Fibroblast of mammary gland (primary cell): ENCODE data around the gene ZNF629.

Experiments
- DNase-seq: peaks from one replicate; pipeline ENCODE4 v3.0.0-alpha.2; 2010; ENCODE audit warnings: low read depth
- H3K4me3 ChIP-seq: 2 replicates; pipeline ENCODE4 v1.5.1; 2011; ENCODE audit warnings: low read depth, mild to moderate bottlenecking, low read length, moderate library complexity; ENCODE audit not compliant: control insufficient read depth
- TF ChIP-seq, protein P1 (sequence below): conservative IDR thresholded peaks from 2 replicates; pipeline ENCODE4 v1.5.1; 2011; ENCODE audit warnings: low read depth, low read length, inconsistent platforms; ENCODE audit not compliant: control insufficient read depth, insufficient read depth

Gene ZNF629

DNA sequence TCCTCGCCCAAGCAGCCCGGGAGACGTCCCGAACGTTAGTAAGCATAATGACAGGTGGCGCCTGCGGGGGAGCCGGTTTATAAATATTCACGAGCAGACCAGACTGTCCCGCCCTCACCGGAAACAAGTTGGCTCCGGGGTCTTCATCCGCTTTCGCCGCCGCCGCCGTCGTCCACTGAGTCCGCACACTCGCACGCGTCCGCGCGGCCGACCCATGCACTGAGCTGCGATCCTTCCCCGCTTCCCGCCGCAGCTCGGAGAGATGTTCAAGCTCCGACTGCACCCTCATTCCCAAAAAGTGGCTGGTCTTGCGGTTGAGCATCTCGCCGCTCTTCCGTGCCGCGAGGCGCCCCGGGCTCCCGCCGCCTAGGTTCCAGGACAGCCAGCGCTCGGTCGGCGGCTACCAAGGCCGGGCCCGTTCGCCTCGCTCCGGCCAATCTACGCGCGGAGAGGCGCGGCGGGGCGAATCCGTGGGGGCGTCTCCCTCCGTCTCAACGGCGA, 25.5 kb downstream of the ZNF629 start:
- H3K4me3 ChIP-seq, result peak overlapping the region; percentile 92
- TF ChIP-seq, protein P1, sequence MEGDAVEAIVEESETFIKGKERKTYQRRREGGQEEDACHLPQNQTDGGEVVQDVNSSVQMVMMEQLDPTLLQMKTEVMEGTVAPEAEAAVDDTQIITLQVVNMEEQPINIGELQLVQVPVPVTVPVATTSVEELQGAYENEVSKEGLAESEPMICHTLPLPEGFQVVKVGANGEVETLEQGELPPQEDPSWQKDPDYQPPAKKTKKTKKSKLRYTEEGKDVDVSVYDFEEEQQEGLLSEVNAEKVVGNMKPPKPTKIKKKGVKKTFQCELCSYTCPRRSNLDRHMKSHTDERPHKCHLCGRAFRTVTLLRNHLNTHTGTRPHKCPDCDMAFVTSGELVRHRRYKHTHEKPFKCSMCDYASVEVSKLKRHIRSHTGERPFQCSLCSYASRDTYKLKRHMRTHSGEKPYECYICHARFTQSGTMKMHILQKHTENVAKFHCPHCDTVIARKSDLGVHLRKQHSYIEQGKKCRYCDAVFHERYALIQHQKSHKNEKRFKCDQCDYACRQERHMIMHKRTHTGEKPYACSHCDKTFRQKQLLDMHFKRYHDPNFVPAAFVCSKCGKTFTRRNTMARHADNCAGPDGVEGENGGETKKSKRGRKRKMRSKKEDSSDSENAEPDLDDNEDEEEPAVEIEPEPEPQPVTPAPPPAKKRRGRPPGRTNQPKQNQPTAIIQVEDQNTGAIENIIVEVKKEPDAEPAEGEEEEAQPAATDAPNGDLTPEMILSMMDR, result no peak
- DNase-seq, result no peak

GRCh38 chr16:30760577-30761426, 26.2 kb downstream of the ZNF629 start:
- DNase-seq, result peak; percentile 13
- peak overlapping the region; percentile 92 for H3K4me3 ChIP-seq
- TF ChIP-seq, protein P1, result no peak

- DNase-seq, result no peak
- TF ChIP-seq, protein P1, result no peak
- H3K4me3 ChIP-seq, result no peak overlapping the region
These were observed 26.9 kb downstream of the ZNF629 start for GRCh38 chr16:30760001-30760559.

DNA sequence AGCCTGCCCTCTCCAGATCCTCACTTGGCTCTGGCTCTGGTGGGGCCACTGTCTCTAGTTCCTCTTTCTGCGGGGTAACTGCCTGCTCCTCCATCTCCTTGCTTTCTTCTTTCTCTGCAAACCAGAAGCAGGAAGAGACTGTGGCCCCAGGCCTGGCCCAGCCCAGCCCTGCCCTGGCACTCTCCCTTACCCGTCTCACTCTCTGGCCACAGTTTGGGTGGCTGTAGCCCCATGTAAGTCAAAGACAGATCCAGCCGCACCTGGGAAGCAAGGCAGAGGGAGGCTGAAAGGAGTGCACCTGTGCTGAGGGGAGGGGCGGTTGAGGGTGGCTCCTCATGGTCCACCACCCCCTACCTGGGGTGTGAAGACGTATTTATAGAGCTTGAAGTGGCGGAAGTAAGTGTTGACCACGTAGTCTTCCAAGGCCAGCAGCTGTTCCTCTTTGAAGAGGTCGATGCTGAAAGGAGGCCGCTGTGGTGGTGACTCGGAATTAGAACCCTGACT, 28.0 kb downstream of the ZNF629 start:
- no peak for DNase-seq
- TF ChIP-seq, protein P1, result no peak
- no peak overlapping the region for H3K4me3 ChIP-seq

GRCh38 chr16:30757316-30757715, 29.7 kb downstream of the ZNF629 start:
- no peak for DNase-seq
- H3K4me3 ChIP-seq, result no peak overlapping the region
- TF ChIP-seq, protein P1, result no peak

GRCh38 chr16:30756781-30757100, 30.3 kb downstream of the ZNF629 start:
- H3K4me3 ChIP-seq, result no peak overlapping the region
- TF ChIP-seq, protein P1, result no peak
- DNase-seq, result no peak
